Stomach (tissue), 4 donors: Measurements from ENCODE around the gene DOCK2.

Experiments used
- CTCF ChIP-seq, 7 experiments: fragments of 450-650 bp in 4 of 7; fragments of 200-600 bp in 3 of 7; sonication (generic) in 3 of 7; IDR thresholded peaks; one replicate each; pipeline ENCODE4 v1.5.1; 2016 to 2019; ENCODE audit warnings: antibody characterized with exemption in 7 of 7, control low read depth in 2 of 7, mild to moderate bottlenecking in 1 of 7
- EP300 ChIP-seq: sonication (generic); formaldehyde crosslinking; IDR thresholded peaks from one replicate; pipeline ENCODE4 v1.6.1; 2017; ENCODE audit warnings: antibody characterized with exemption

- TF ChIP-seq EP300 (no peak), CTCF (IDR thresholded peaks at IDR 0.05) (no peak)
Observed at GRCh38 chr5:169831331-169831730, 194.3 kb downstream of the DOCK2 start.
